GM21737 (cell line): ENCODE measurements around the gene MAF.

ENCODE experiments used
- ATAC-seq: cut with Tn5 transposase; IDR thresholded peaks from one replicate; pipeline ENCODE4 v1.9.1; 2021; ENCODE audit warnings: mild to moderate bottlenecking, moderate library complexity; ENCODE audit not compliant: unreplicated experiment

MAF gene

DNA sequence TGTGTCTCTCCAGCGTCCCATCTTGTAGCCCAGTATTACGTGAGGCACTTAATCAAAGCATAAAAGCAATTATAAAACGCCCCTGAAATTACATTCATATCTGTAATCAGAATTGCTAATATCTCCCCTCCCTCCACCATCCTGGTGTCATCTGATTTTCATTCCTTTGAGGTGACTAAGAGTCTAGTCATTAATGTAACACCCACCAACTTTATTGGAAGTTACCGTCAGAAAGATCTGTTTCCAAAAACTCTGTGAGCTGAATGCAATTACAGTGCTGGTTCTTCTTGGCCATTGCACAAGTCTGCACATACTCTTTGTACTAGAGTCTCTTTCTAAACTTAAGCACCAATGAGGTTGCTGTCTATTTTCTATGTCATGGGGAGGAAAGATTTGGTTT is 12.5 kb upstream of the MAF start:
- ATAC-seq = no peak

DNA sequence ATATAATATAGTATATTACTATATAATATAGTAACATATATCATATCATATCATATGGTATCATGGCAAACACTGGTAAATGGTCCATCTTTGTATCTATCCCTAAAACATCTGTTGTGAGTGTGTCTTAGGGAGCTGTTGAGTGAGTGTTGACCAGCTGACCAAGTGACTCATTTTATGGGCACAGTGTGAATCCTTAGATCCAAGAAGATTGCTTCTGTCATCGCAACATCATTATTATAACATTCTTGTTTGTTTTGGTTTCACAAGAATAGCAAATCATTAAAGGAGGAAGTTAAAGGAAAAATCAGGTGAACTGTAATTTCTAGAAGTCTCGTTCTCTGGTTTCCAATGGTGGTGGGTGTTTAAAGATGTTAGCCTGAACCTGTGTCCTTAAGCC is 11.7 kb upstream of the MAF start:
- ATAC-seq = no peak

- ATAC-seq = no peak
Measured at GRCh38 chr16:79610771-79611170, 10.2 kb upstream of the MAF start.

- ATAC-seq = no peak
Measured at GRCh38 chr16:79609861-79610260, 9.3 kb upstream of the MAF start.

GRCh38 chr16:79608976-79609375 is 8.4 kb upstream of the MAF start:
- ATAC-seq = no peak

DNA sequence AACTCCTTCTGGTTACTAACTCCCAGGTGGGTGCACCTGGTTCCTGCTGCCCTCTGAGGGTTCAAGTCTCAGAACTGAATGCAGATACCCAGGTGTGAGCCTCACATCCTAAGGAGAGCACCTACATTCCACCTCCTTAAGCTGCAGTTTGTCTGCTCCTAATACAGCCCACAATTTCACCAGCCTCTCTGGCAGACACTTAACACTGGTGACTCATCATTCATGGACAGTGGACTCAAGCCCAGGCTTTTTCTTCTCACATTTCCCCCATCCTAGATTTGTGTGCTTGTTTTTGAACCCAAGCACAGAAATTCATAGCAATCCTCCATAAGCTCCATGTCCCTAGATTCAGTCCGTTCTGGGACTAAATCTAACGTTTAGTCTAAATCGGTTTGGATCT is 7.0 kb upstream of the MAF start:
- ATAC-seq = no peak

DNA sequence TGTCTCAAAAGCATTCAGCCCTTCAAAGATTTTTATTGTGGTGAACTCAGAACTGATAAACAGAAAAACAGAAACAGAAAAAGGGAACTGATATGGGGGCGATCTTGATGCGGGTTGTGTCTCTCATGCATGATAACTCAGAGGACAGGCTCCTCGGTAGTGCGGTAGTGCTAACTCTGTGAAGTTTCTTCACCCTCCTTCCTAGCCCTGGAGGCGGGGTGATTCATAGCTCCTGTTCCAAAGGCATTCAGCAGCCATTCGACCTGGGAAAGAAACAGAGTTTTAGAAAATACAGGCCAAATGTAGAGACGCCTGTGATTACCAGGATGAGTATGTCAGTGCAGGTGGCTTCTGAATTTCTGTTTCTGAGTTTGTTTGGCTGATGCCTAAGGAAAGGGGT is 5.5 kb upstream of the MAF start:
- ATAC-seq = no peak

GRCh38 chr16:79603055-79603454 is 2.5 kb upstream of the MAF start:
- no peak for ATAC-seq

- no peak for ATAC-seq
Measured at GRCh38 chr16:79602628-79603014, 2.1 kb upstream of the MAF start.

DNA sequence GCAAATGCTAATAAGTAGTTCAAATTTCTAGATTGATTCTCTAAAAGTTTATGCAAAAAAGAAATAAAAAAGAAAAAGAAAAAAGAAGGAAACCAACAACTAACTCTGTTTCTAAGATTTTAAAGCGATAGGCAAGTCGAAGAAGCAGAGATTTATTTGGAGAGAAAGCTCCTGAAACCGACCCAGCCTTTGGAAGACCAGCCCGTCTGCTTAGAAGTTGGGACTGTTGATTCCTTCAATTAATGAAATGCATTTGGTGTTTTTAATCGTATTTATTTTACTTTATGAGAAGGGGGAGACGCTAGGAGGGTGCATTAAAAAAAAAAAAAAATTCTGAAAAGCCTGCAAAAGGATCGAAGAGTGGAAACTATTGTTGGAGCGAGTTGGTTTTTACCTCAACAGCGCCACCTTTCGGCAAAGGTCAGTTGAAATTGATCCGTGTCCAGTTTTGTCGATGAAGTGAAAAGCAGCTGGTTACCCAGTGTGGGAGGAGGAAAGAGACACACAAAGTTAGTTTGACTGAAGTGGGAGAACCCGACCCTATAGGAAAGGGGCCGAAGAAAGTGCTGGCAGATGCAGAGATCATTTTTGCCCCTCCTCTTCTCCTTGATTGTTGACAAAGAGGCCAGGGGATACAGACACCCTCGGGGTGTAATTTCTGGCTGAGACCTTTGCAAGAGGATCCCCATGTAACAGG is 1.5 kb upstream of the MAF start:
- no peak for ATAC-seq

DNA sequence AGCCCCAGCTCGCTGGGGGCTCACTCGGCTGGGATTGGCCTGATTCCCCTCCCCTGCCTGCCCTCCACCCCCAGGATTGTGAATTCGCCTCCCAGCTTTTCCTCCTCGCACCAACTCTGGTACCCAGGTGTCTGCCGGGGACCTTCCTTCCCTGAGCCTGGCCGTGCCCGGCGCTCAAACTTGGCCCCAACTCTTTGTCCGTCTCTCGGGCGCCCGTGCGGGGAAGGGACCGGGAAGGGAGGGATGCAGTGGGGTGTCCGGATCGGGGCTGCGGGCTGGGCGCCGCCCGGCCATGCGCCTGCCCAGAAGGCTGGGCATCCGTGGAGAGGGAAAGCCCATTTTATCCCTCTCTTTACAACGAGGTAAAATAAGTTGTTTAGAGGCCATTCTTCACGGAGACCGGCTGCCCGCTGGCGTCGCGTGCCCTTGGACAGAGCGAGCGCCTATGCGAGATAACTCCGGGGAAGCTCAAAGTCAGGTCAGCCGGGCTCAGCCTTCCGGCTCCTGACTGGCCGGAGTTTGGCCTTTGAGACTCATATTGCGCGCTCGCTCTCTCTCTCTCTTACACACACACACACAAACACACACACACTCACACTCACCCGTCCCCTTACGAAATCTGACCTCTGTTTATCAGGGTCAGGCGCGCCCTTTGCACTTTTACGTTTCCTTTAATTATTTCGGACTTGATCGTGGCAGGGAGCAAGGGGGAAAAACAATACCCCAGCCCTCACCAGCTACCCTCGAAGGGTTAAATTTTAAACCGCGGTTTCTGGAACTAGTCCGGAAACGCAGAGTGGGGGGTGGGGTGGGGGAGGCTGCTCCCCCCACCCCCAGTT is 774 bp upstream of the MAF start:
- no peak for ATAC-seq

DNA sequence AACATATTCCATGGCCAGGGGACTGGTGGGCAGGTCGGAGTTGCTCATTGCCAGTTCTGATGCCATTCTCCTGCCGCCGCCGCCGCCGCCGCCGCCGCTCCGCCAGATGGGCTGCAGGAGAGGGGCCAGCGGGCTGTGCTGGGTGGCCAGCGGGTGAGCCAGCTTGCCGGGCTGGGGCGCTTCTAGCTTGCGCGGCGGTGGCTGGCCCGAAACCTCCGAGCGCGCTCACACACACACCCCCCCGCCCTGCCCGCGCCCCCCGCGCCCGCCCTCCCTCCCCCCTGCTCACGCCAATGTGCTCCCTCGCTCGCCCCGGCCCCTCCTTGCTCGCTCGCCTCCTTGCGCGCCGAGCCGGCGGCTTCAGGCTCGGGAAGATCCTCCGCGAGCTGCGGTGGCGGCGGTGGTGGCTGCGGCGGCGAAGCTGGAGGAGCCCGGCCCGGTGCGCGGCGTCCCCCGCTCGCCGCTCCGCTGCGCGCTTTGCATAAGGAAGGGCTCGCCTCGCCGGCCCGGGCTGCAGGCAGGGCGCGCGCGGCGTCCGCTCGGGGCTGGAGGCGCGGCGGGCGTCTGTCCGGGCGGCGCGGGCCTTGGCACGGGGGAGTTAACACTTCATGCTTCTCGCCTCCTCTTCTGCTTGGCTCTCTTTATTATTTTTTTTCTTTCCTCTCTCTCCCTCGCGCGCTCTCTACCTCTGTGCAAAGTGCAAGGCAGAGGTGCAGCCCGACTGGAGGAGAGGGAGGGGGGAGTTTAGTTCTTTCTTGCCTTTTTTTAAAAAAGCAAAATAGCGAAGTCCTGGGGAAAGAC is 500 bp downstream of the MAF start:
- no peak for ATAC-seq

DNA sequence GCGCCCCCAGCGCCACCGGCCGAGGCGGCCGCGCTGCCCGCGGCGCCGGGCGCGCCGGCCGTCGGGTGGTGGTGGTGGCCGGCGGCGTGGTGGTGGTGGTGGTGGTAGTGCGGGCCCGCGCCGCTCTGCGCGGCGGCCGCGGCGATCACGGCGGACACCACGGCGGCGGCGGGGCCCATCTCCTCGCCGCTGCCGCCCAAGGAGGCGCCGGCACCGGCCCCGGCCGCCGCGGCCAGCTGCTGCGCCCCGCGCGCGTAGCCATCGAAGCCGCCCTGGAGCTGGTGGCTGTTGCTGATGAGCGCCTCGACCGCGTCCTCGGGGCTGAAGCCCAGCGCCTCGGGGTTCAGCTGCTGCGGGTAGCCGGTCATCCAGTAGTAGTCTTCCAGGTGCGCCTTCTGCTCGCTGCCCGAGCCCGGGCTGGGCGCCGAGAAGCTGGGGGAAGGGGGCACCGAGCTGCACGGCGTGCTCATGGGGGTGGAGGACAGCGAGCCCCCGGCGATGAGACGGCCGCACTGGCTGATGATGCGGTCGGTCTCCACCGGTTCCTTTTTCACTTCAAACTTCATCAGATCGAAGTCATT is 1.2 kb downstream of the MAF start:
- no peak for ATAC-seq

GRCh38 chr16:79598348-79599181 is 2.0 kb downstream of the MAF start:
- ATAC-seq = no peak

- no peak for ATAC-seq
Measured at GRCh38 chr16:79598063-79598347, 2.5 kb downstream of the MAF start.

DNA sequence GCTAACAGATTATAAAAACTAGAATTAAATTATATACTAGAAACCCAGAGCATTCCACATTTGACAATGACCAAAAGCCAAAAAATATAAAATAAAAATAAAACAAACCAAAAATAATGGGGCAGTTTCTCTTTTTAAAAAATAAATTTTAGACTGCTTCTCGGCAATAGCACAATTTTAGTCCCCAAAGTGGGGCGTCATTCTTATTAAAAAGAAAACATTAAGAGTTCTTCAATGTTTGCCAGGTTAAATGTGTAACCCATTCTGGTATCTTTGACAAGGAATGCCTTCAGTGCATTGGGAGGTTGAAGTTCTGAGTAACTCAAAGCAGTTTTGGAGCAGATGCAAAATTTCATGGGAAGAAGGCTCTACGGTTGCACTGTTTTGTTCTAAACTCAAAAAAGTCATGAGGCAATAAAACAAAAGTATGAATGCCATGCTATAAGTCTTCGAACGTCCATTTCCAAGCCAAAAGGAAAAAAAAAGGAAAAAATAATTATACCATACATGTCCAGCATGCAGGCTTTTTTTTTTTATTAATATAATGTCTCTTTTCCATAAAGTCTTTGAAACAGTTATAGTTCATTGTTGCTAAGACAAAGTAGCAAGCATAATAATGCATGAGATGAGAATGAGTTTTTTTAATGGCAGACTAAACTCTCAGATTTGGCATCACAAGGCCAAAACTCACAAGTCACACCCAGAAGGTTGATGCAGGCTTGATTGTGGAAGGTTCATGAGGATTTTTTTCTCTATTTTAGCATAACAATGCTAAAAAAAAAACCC is 3.1 kb downstream of the MAF start:
- no peak for ATAC-seq

GRCh38 chr16:79595931-79596450 is 4.5 kb downstream of the MAF start:
- ATAC-seq = no peak

GRCh38 chr16:79595231-79595641 is 5.3 kb downstream of the MAF start:
- ATAC-seq = no peak

DNA sequence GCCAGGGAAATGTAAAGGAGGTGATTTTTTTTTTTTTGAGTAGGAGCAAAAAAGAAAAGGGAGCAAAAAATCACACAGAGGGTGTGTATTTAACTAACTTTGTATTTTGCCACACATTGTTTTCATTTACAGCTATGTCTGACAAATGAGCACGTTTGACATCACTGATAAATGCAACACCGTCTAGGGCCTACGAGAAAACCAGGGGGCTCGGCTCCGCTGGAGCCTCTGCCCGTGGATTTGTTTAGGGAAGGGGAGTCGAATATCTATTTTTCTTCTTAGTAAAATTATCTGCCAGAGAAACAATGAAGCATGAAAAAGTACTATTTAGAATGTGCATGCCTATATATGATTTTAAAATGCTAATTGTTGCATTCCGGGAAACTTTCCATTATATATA is 6.8 kb downstream of the MAF start:
- ATAC-seq = no peak

GRCh38 chr16:79593074-79593531 is 7.4 kb downstream of the MAF start:
- no peak for ATAC-seq
